ENCODE results near the gene SUCLG2. TPM values are rescaled to one million over a fixed set of nuclear protein-coding genes. Genes with fewer than 3 reads are reported as not detected.

The SUCLG2 gene
- total and polyA plus RNA-seq, 9 of the 15 experiments (the other 6 are each of a cell fraction or from before 2014, with no cell fraction given), result 10.1 to 41.4 (median 29.0) TPM

GRCh38 chr3:67557848-67558355 lies 96.5 kb downstream of the SUCLG2 start (continued):
- TF ChIP-seq ZBTB49 (CRISPR knock-in tag; IDR thresholded peaks at IDR 0.05; ENCODE audit: borderline replicate concordance) (no peak), KHSRP (IDR thresholded peaks at IDR 0.05) (no peak), CHD4 (IDR thresholded peaks at IDR 0.05; ENCODE audit: insufficient read depth, insufficient replicate concordance, low read depth, low read length, poor library complexity, severe bottlenecking) (no peak), ARNT (IDR thresholded peaks at IDR 0.05) (no peak)

GRCh38 chr3:67551361-67552016 lies 102.9 kb downstream of the SUCLG2 start:
- intact Hi-C loops (cut with micrococcal nuclease), result no loop called here
- TF ChIP-seq SRSF1 (IDR thresholded peaks at IDR 0.05; ENCODE audit: low read depth, low read length), result no peak
- TF ChIP-seq SUPT5H (IDR thresholded peaks at IDR 0.05), result no peak
- no peak for TF ChIP-seq MLLT1 (IDR thresholded peaks at IDR 0.05)
- no peak for TF ChIP-seq BHLHE40 (IDR thresholded peaks at IDR 0.05; ENCODE audit: low read length)
- TF ChIP-seq LEF1 (IDR thresholded peaks at IDR 0.05), result no peak
- no peak for TF ChIP-seq ZBTB8A (IDR thresholded peaks at IDR 0.05; ENCODE audit: partially characterized antibody)
- no peak for TF ChIP-seq HES1 (IDR thresholded peaks at IDR 0.05; ENCODE audit: low read depth)
- no peak for TF ChIP-seq HDAC3 (IDR thresholded peaks at IDR 0.05; ENCODE audit: borderline replicate concordance, partially characterized antibody)
- TF ChIP-seq GABPA (tag; conservative IDR thresholded peaks at IDR 0.05; ENCODE audit: low read depth), result no peak
- TF ChIP-seq JUND (IDR thresholded peaks at IDR 0.05; ENCODE audit: borderline replicate concordance, low read depth, low read length), result no peak
- TF ChIP-seq JUND (tag; IDR thresholded peaks at IDR 0.05; ENCODE audit: borderline replicate concordance, low read depth, low read length), result no peak
- no peak for TF ChIP-seq MEF2A (IDR thresholded peaks at IDR 0.05; ENCODE audit: control insufficient read depth, low read depth, low read length)

More at GRCh38 chr3:67551361-67552016, 102.9 kb downstream of the SUCLG2 start:
- H3K27me3 ChIP-seq (ENCODE audit: control insufficient read depth in 2 of 2, insufficient read depth in 2 of 2, low read length in 2 of 2), result no peaks in the 10 kb centered on the region
- no peak overlapping the region for H2AFZ ChIP-seq (ENCODE audit: low read depth, low read length)
- ChIA-PET POLR2A (interaction anchor here (0.6 to 0.8 kb wide), 3 partner anchors 16 to 1596 kb away, joined by 3 read pairs; no protein-coding TSS in a partner anchor), CTCF (ENCODE audit: low intra/inter-chr PET ratio) (no interaction called here)
- 0 out of 3 replicates have a peak, but pooled peaks cover 3% of the 10 kb centered on the region for H3K36me3 ChIP-seq (ENCODE audit: control insufficient read depth, insufficient read depth, low read length)
- H3K9me1 ChIP-seq (ENCODE audit: control insufficient read depth, insufficient read depth, low read length), result no peaks in the 10 kb centered on the region
- no peaks in the 10 kb centered on the region for H3K4me1 ChIP-seq (replicated peaks in 1 of 2; ENCODE audit: control insufficient read depth in 2 of 2, insufficient read depth in 2 of 2, low read length in 2 of 2)
- H3K9me3 ChIP-seq (replicated peaks; ENCODE audit: control insufficient read depth, insufficient read depth, low read depth, low read length), result no peaks in the 10 kb centered on the region
- WGBS (ENCODE audit: insufficient coverage, low coverage, missing lambda C conversion rate), result 64% methylated on average over 6 of the region's 6 CpGs
- no TSS peak for BruUV-seq (replicated peaks)
- no peaks in the 10 kb centered on the region for H3K79me2 ChIP-seq (ENCODE audit: control insufficient read depth, insufficient read depth, low read length)
- ATAC-seq (no peak), DNase-seq (ENCODE audit: extremely low read depth in 1 of 4, low spot score in 3 of 4) (no peak), FAIRE-seq (no peak)
- H4K20me1 ChIP-seq (replicated peaks; ENCODE audit: control insufficient read depth, insufficient read depth, low read length), result no peaks in the 10 kb centered on the region
- H3K4me2 ChIP-seq (ENCODE audit: insufficient read depth, low read length), result no peak overlapping the region
- no peak overlapping the region for H3K9ac ChIP-seq (ENCODE audit: insufficient read depth in 1 of 2, low read depth in 2 of 2, low read length in 2 of 2)
- H3K27ac ChIP-seq (ENCODE audit: extremely low read depth, low read depth, low read length), result no peak overlapping the region
- in situ Hi-C loops (cut with MboI), result no loop called here
- no peak overlapping the region for H3K4me3 ChIP-seq

Measured in K562 (cell line).